ENCODE results near the gene C10orf120. TPM values are rescaled to one million over a fixed set of nuclear protein-coding genes. Genes with fewer than 3 reads are reported as not detected.

Gene C10orf120
- total RNA-seq, 1 donor from 2014 or later, result not detected

DNA sequence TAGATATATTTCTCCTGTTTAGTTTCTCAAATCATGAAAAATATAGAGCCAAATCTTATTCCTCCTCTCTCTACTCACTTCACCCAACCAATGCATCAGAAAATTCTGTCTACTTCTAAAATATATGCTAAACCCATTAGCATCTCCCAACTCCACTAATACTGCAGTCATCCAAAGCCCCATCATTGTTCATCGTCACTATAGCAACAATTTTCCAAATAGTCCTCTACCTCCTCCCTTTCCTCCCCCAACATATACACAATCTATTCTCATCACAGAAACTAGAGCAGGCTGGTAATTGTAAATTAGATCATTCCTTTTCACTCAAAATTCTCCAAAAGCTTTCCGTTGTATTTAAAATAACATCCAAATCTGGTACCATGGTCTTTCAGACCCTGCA lies 38.4 kb upstream of the C10orf120 start:
- H3K4me3 Mint-ChIP-seq (ENCODE audit: low read depth), result no peak overlapping the region

DNA sequence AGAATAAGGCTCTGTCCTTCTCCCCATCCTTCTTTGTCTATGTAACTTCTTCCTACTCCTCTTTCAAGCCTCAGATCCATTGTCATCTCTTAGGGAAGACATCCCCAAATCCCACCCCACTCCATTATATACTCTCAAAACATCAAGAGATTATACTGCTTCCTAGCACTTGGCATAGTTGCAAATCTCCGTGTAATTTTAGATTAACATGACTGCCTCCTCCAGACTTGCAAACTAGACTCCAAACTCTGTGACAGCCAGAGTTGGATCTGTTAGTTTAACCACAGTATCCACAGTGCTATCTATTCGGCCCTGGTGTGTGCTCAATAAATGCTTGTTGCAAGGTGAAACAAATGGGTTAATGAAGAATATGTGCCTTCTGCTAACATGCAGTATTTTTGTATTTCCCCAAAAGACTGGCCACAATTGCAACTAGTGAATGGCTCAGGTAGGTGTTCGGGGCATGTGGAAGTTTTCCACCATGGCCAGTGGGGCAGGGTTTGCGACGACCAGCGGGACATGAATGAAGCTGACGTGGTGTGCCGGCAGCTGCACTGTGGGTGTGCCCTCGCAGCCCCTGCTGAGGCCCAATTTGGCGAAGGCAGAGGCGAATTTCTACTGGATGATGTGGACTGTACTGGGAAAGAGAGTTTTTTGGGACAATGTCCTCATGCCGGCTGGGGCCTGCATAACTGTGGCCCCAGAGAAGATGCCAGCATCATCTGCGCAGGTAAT lies 34.5 kb upstream of the C10orf120 start:
- Mint-ChIP-seq H3K27ac (no peak overlapping the region), H3K27me3 (peaks cover 24% of the 10 kb centered on the region)

More for the DNA sequence above, 38.4 kb upstream of the C10orf120 start:
- TF ChIP-seq, protein P1, sequence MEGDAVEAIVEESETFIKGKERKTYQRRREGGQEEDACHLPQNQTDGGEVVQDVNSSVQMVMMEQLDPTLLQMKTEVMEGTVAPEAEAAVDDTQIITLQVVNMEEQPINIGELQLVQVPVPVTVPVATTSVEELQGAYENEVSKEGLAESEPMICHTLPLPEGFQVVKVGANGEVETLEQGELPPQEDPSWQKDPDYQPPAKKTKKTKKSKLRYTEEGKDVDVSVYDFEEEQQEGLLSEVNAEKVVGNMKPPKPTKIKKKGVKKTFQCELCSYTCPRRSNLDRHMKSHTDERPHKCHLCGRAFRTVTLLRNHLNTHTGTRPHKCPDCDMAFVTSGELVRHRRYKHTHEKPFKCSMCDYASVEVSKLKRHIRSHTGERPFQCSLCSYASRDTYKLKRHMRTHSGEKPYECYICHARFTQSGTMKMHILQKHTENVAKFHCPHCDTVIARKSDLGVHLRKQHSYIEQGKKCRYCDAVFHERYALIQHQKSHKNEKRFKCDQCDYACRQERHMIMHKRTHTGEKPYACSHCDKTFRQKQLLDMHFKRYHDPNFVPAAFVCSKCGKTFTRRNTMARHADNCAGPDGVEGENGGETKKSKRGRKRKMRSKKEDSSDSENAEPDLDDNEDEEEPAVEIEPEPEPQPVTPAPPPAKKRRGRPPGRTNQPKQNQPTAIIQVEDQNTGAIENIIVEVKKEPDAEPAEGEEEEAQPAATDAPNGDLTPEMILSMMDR (IDR thresholded peaks at IDR 0.05; ENCODE audit: unreplicated experiment), result no peak
- H3K27ac Mint-ChIP-seq, result no peak overlapping the region
- no peaks in the 10 kb centered on the region for H3K9me3 Mint-ChIP-seq (ENCODE audit: low read depth)
- no peaks in the 10 kb centered on the region for H3K36me3 Mint-ChIP-seq (ENCODE audit: insufficient read depth)
- DNase-seq (ENCODE audit: low spot score, unreplicated experiment), result no peak
- no peaks in the 10 kb centered on the region for H3K4me1 Mint-ChIP-seq (ENCODE audit: low read depth)
- H3K27me3 Mint-ChIP-seq, result peaks cover 7% of the 10 kb centered on the region

DNA sequence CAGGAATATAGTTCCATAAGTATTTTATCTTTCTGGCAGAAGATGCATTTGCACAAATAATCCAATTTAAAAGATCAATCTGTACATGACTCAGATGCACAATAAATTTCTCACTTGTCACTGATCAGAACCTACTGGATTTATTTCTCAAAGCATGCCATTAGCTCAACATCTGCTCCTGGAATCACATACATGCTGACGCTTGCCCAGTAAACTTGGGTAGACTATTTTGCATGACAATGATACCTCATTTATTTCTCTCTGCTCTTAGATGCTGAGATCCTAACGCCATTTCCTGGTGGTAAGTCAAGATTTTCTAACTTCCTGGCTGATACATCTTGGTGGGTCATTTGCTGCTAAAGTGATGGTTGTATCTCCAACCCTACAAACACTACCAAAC lies 33.8 kb upstream of the C10orf120 start:
- Mint-ChIP-seq H3K27ac (no peak overlapping the region), H3K27me3 (peaks cover 28% of the 10 kb centered on the region), H3K9me3 (ENCODE audit: low read depth) (no peaks in the 10 kb centered on the region), H3K4me3 (ENCODE audit: low read depth) (no peak overlapping the region), H3K4me1 (ENCODE audit: low read depth) (no peaks in the 10 kb centered on the region), H3K36me3 (ENCODE audit: insufficient read depth) (no peaks in the 10 kb centered on the region)
- TF ChIP-seq, protein P1 (IDR thresholded peaks at IDR 0.05; ENCODE audit: unreplicated experiment), result no peak
- DNase-seq (ENCODE audit: low spot score, unreplicated experiment), result no peak

More for the DNA sequence above, 34.5 kb upstream of the C10orf120 start:
- Mint-ChIP-seq H3K4me3 (ENCODE audit: low read depth) (no peak overlapping the region), H3K9me3 (ENCODE audit: low read depth) (no peaks in the 10 kb centered on the region), H3K4me1 (ENCODE audit: low read depth) (no peaks in the 10 kb centered on the region), H3K36me3 (ENCODE audit: insufficient read depth) (no peaks in the 10 kb centered on the region)
- TF ChIP-seq, protein P1 (IDR thresholded peaks at IDR 0.05; ENCODE audit: unreplicated experiment), result no peak
- no peak for DNase-seq (ENCODE audit: low spot score, unreplicated experiment)

DNA sequence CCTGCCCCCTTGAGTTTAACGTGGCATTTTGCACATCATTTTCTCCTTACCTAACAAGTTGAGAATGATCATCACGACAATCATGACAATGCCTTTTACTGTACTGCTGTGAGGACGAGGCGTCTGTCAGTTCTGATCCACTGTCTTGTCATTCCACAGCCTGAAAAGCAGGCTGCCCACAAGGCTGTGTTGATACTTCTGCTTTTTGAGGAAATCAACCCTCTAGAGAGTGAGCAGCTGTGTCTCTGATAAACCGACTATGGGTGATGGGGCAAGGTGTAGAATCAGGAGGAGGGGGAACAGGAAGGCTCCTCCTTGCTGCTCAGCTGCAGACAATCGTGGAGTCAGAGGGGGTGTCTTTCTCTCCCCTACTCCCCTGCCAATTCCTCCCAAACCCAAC lies 30.6 kb upstream of the C10orf120 start:
- TF ChIP-seq, protein P1 (IDR thresholded peaks at IDR 0.05; ENCODE audit: unreplicated experiment), result no peak
- Mint-ChIP-seq H3K4me3 (ENCODE audit: low read depth) (no peak overlapping the region), H3K9me3 (ENCODE audit: low read depth) (no peaks in the 10 kb centered on the region), H3K36me3 (ENCODE audit: insufficient read depth) (no peaks in the 10 kb centered on the region), H3K27me3 (peaks cover 28% of the 10 kb centered on the region), H3K4me1 (ENCODE audit: low read depth) (no peaks in the 10 kb centered on the region), H3K27ac (no peak overlapping the region)
- DNase-seq (ENCODE audit: low spot score, unreplicated experiment), result no peak

DNA sequence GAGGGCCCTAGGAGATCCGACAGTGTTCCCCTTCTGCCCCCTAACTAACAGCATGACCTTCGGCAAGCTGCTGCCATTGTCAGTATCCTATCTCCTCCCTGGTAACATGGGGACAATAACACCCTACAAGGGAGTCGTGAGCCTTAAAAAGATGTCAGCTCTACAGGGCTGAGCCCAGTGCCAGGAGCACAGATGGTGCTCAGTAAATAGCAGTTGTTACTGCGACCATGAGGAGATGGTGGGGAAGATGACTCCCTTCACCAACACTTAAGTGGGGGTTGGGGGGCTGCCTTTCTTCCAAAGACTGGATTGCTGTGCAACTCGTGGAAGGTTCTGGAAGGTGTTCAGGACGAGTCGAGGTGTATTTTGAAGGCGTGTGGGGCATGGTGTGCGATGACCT lies 29.5 kb upstream of the C10orf120 start:
- Mint-ChIP-seq H3K27me3 (peaks cover 28% of the 10 kb centered on the region), H3K4me1 (ENCODE audit: low read depth) (no peaks in the 10 kb centered on the region), H3K27ac (no peak overlapping the region), H3K9me3 (ENCODE audit: low read depth) (no peaks in the 10 kb centered on the region), H3K36me3 (ENCODE audit: insufficient read depth) (no peaks in the 10 kb centered on the region), H3K4me3 (ENCODE audit: low read depth) (no peak overlapping the region)
- DNase-seq (ENCODE audit: low spot score, unreplicated experiment), result no peak
- TF ChIP-seq, protein P1 (IDR thresholded peaks at IDR 0.05; ENCODE audit: unreplicated experiment), result no peak
